ENCODE data around the gene MYCBP2.

Gene MYCBP2

DNA sequence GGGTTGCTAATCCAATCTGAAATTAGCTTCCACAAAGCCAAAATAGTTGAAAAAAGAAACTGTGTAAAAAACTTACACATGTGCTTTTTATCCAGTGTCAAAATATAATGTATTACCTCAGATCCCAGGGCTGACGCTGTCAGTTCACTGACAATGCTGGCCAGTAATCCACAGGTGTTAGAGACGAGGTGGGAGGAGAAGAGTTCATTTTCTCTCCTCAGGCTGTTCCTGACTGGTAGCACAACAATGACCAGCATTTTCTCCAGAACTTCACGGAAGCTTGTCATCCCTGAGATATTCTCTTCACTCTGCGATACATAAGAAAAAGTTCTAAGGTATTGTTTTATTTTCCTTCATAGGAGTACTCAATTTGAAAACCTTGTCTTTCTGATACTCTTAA, 146.9 kb downstream of the MYCBP2 start:
- no peak for TF ChIP-seq POLR2A (IDR thresholded peaks at IDR 0.05; ENCODE audit: low read depth, low read length)
- FAIRE-seq (no peak), DNase-seq (ENCODE audit: insufficient read length, low spot score) (no peak)

DNA sequence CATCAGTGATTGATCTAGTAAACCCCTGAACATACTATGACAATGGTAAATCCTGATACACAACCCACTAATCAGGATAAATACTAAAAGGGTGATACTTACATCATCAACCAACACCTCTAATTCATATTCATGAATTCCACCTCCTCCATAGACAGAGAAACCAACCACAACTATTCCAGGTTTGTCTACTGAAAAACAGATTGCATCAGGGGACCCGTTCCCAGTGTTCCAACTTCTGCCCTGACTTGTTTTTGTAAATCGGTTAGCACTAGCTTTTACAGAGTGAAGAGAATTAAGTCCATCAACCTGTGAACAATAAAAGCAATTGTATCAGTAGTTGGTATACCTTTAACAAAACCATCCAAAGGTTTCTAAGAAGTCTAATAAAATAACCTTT, 149.2 kb downstream of the MYCBP2 start:
- FAIRE-seq (no peak), DNase-seq (ENCODE audit: insufficient read length, low spot score) (no peak)
- TF ChIP-seq POLR2A (IDR thresholded peaks at IDR 0.05; ENCODE audit: low read depth, low read length) = no peak

DNA sequence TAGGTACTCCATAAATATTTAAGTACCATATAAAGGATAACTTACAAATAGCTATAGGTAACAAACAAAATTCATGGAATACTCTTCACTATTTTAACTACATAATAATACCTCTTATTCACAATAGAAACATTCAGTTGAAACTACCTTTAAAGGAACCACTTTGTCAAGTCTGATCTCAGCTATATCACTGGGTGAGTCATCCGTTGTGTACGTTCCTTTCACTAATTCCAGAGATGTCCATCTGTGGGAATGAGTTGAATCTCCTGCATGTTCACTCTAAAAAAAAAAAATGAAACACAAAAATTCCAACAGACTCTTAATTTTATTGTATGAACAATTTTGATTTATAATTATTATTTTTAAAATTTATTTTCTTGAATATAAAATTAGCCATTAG, 150.5 kb downstream of the MYCBP2 start:
- FAIRE-seq (no peak), DNase-seq (ENCODE audit: insufficient read length, low spot score) (peak; percentile 3)

DNA sequence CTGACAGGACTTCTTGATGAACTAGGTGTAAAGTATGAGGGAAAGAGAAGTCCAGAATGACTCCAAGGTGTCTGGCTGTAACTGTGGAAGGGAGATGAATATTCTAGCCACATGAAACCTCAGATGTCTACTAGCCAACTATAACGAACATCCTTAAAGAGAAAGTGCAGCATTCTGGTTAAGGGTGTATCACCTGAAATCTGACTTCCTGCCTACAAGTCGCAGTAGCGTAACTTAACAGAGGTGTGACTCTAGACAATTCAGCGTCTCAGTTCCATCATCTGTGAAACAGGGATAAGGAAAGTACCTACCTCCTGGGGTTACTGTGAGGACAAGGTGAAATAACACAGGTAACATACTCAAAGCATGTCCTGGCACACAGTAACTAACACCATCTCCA, 154.2 kb downstream of the MYCBP2 start:
- peak; percentile 23 for FAIRE-seq
- no peak for DNase-seq (ENCODE audit: insufficient read length, low spot score)
- no peak for TF ChIP-seq POLR2A (IDR thresholded peaks at IDR 0.05; ENCODE audit: low read depth, low read length)

More for the DNA sequence above, 150.5 kb downstream of the MYCBP2 start:
- no peak for TF ChIP-seq POLR2A (IDR thresholded peaks at IDR 0.05; ENCODE audit: low read depth, low read length)

DNA sequence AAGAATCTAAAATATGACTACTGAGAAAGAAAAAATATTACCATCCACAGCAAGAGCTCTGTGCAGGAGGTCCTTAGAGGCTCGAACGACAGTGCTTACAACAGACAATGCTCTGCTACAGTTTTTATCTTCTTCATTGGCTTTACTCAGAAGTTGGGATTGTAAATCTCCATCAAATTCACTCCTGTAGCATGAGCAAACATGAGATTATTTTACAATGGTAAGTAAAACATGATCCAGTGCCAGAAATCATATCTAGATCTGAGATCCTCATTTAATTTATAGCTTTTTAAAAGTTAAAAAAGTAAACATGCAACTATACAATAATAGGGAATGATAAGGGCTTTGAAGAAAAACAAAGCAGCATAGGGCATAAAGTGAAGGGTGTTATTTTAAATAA, 155.4 kb downstream of the MYCBP2 start:
- no peak for TF ChIP-seq POLR2A (IDR thresholded peaks at IDR 0.05; ENCODE audit: low read depth, low read length)
- DNase-seq (ENCODE audit: insufficient read length, low spot score) = no peak
- no peak for FAIRE-seq

DNA sequence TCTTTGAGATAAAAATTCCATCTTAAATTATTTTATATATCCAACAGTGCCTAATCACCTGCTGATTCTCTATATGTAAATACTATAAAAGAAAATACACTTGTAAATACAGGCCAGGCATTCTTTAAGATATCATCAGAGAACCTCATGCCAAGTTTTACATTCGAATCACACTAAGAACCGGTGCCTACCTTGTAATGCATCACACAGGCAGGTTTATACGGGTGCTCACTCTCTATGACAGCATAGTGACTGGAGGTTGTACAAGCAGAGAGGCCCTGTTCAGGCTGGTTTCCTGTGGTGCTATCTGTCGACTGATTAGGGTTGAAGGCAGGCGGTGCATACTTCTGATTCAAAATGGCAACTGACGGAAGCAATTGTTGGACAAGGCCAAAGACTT, 158.7 kb downstream of the MYCBP2 start:
- DNase-seq (ENCODE audit: insufficient read length, low spot score) = no peak
- TF ChIP-seq POLR2A (IDR thresholded peaks at IDR 0.05; ENCODE audit: low read depth, low read length) = no peak
- FAIRE-seq = no peak

DNA sequence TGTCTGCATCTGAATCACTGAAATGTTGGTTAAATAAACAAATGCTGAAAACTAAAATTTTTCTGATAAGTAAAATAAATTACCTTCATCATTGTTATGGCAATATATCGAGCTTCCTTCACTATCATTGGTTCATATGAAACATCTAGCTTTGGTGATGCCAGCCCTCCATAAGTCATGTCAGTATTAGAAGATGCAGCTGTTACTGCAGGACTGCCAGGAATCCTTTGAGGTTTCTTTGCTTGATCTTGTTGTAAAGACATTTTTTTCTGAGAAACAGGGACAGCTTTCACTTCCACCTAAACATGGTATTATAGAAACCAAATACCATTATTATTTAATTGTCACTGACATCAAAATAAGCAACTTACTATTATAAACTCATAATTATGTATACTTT, 176.2 kb downstream of the MYCBP2 start:
- FAIRE-seq (no peak), DNase-seq (ENCODE audit: insufficient read length, low spot score) (no peak)
- no peak for TF ChIP-seq POLR2A (IDR thresholded peaks at IDR 0.05; ENCODE audit: low read depth, low read length)

DNA sequence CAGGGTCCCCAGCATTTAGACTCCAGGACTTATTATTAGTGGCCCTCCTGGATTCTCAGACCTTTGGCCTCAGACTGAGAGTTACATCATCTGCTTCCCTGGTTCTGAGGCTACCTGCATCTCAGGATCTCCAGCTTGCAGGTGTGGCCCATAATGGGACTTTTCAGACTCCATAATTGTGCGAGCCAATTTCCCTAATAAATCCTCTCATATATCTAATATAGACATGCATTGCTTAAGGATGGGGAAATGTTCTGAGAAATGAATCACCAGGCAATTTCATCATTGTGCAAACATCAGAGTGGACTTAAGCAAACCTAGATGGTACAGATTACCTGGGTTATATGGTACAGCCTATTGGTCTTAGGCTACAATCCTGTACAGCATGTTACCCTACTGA, 183.5 kb downstream of the MYCBP2 start:
- TF ChIP-seq POLR2A (IDR thresholded peaks at IDR 0.05; ENCODE audit: low read depth, low read length) = no peak
- DNase-seq (ENCODE audit: insufficient read length, low spot score) (no peak), FAIRE-seq (no peak)

DNA sequence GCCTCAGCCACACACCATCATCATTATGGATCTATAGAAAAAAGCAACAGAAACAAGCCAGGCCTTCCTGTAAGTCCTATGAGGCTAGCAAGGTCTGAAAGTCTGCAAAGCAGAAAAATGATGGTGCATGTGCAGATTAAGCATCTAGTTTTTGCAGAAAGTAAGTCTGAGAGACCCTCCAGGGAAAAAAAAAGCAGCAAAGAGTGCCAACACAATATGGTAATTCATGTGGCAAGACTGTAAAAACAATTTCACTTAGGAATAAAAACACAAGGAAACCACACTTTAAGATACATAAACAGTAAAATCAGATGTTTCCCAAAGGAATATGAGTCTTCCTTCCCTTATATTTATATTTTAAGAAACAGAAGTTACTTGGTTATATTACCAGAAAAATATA, 187.6 kb downstream of the MYCBP2 start:
- no peak for TF ChIP-seq POLR2A (IDR thresholded peaks at IDR 0.05; ENCODE audit: low read depth, low read length)
- FAIRE-seq (no peak), DNase-seq (ENCODE audit: insufficient read length, low spot score) (no peak)

DNA sequence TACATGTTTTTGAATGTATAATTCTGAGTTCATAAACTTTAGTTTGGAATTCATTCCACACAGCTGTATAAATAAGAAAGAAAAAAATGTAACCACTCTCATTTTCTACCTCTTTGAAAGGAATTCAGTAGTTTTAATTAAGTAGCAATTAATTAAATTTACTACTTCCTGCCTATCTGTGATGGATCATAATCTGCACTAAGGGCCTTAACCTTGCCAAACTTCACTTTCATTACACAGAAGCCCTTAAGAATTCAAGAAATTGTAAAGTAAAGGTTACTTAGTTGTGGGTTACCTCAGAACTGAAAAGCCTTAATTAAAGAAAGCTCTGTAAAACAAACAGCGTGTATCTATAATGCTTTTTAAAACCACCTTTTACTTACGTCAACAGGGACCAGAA, 188.1 kb downstream of the MYCBP2 start:
- FAIRE-seq (no peak), DNase-seq (ENCODE audit: insufficient read length, low spot score) (no peak)
- TF ChIP-seq POLR2A (IDR thresholded peaks at IDR 0.05; ENCODE audit: low read depth, low read length) = no peak

DNA sequence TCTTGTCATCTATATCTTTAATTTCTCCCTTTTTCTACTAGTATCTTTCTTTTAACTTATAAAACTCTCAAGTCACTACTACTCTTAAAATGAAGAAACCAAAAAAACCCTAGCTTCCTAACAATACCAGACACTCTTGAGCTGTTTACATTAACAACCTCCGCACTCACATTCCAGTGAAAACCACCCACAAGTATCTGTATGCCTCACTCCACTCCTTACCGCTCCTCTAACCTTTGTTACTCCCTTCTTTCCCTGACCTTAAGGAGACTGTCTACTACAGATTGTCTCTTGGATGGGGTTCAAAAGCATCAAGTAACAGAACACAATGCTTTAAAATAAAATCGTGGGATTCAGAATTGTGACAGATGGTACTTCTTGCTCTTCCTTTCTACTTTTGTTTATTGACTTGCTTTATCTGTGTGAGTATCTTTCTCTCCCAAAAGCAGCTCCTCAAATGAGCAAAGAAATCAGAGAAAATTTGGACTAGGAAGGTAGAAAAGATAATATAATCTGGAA, 189.9 kb downstream of the MYCBP2 start:
- no peak for FAIRE-seq
- no peak for TF ChIP-seq POLR2A (IDR thresholded peaks at IDR 0.05; ENCODE audit: low read depth, low read length)
- DNase-seq (ENCODE audit: insufficient read length, low spot score) = no peak

DNA sequence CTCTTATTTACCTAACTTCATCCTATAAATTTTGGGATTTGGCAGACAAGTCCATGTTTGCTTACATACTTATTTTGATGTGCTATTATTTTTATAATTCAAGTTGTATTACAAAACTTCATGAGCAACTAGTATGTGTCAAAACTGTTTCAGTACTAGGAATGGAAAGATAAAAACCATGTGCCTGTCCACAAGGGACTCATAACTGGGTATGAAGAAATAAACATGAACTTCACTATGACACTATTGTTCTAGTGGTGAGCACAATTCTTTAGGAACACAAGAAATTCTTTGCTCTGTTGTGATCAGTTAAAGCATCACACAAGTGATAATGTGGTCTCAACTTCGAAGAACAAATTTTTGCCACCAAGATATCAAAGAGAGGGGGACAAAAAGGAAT, 202.5 kb downstream of the MYCBP2 start:
- no peak for TF ChIP-seq POLR2A (IDR thresholded peaks at IDR 0.05; ENCODE audit: low read depth, low read length)
- DNase-seq (ENCODE audit: insufficient read length, low spot score) (no peak), FAIRE-seq (no peak)

DNA sequence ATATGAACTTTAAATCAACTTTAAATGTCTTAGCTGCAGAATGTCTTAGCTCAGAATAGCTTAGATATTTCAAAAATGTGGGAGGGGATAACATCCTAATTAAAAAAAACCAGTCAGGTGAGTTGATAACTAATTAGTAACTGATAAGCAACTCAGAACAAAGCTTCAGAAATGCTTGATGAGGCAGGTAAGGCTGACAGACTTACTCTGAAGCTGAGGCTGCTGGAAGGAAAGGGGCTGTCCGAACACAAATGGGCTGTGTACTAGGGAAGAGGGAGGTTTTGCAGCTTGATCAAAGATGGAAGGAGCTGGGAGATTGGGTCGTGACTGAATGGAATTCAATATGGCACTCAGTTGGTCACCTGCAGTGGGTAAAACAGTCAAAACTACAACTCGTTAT, 208.8 kb downstream of the MYCBP2 start:
- FAIRE-seq (no peak), DNase-seq (ENCODE audit: insufficient read length, low spot score) (no peak)
- TF ChIP-seq POLR2A (IDR thresholded peaks at IDR 0.05; ENCODE audit: low read depth, low read length) = no peak

DNA sequence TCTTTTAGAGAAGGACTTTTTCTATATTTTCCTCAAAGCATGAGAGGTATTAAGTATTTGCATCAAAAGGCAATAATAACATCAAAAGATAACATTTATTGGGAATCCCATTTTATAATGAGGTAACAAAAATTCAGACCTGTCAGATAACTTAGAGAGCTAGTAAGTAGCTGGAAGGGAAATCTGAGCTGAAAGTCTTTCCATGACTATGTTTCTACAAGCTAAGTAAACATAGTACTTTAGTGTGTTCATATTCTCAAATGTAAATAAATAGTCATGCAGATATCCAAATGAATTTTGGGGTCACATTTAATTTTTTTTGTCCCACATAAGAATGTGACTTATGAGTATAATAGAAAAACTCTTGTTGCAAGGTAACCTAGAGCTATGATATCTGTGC, 212.6 kb downstream of the MYCBP2 start:
- FAIRE-seq (peak; percentile 67), DNase-seq (ENCODE audit: insufficient read length, low spot score) (no peak)
- no peak for TF ChIP-seq POLR2A (IDR thresholded peaks at IDR 0.05; ENCODE audit: low read depth, low read length)

DNA sequence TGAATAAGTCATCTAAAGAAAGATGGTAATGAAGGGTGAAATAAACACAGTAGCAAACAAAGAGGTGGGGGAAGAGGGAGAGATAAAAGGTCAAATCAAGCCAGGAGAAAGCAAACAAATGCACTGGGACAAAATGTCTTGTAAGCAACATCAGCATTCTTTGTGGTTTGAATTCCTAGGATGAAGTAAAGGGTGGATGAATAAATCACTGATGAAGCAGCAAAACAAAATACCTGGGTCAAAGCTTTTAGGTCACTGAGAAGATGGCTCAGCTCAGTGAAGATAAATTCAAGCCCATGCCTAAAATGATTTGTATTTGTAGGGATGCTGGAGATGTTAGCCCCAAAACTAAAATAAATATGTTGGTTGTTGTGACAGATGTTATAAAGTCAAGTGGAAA, 213.4 kb downstream of the MYCBP2 start:
- DNase-seq (ENCODE audit: insufficient read length, low spot score) (no peak), FAIRE-seq (no peak)
- TF ChIP-seq POLR2A (IDR thresholded peaks at IDR 0.05; ENCODE audit: low read depth, low read length) = no peak

DNA sequence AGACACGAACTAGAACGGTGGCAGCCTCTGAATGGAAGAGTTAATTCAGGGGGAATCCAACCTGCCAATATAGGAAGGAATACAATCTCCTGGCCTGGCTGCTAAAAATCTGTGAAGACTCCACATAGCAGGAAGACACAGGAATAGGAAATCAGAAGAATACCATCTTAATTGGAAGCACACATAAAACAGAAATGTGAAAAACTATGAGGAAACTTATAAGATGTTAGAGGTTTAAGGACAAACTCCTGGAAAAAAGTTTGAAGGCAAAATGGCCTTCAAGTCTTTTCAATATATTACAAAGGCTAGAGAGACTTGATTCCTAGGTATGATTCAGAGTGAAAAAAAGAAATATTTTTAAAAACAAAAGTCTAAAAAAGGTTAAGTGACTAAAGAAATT, 221.8 kb downstream of the MYCBP2 start:
- no peak for TF ChIP-seq POLR2A (IDR thresholded peaks at IDR 0.05; ENCODE audit: low read depth, low read length)
- no peak for FAIRE-seq
- no peak for DNase-seq (ENCODE audit: insufficient read length, low spot score)

Measured in H54 (cell line).